HepG2 (cell line): ENCODE data around the gene MCAM. TPM values are rescaled to one million over a fixed set of nuclear protein-coding genes. Genes with fewer than 3 reads are reported as not detected.

ENCODE experiments used
- ATAC-seq: fragments of 200-7000 bp; cut with Tn5 transposase; 3 replicates; pipeline ENCODE4 v1.9.1; 2020; ENCODE audit warnings: mild to moderate bottlenecking, moderate library complexity
- BruUV-seq: library from RNA; stranded (reverse); fragments of 400-500 nt; replicated peaks from 2 replicates; lab custom pipeline; 2021; lab: Mats Ljungman, UMichigan
- CTCF ChIA-PET: fragments of 300-600 bp; formaldehyde crosslinking; extraction: SDS; loops from one replicate; lab custom pipeline; 2021; ENCODE audit warnings: low total read pairs, inconsistent platforms, low intra/inter-chr PET ratio; lab: Yijun Ruan, JAX
- POLR2A ChIA-PET: fragments of 350-600 bp; sonication (Branson Sonifier 250); formaldehyde crosslinking; loops from one replicate; lab custom pipeline; 2020; ENCODE audit warnings: antibody characterized with exemption, inconsistent platforms; lab: Yijun Ruan, JAX
- DNase-seq: peaks from one replicate; pipeline ENCODE4 v3.0.0-alpha.2; 2015; ENCODE audit warnings: low spot score
- FAIRE-seq: peaks from 3 replicates; lab custom pipeline; 2011; peaks lifted over from hg19 to GRCh38; lab: Jason Lieb, UNC
- H2AFZ ChIP-seq: one replicate; pipeline ENCODE4 v1.6.1; 2011; ENCODE audit warnings: low read length, inconsistent platforms
- H3K27ac ChIP-seq: fragments of 300-600 bp; 3 replicates; pipeline ENCODE4 v1.8.0; 2011; ENCODE audit warnings: mixed run types, mild to moderate bottlenecking, mixed read lengths, low read length, inconsistent platforms; ENCODE audit not compliant: insufficient read depth; ENCODE audit errors: extremely low read length
- H3K27me3 ChIP-seq, 2 experiments: fragments of 200-600 bp in 1 of 2; 2 replicates in 1 of 2; 3 replicates in 1 of 2; pipeline versions ENCODE4 v1.6.0 to v1.8.0; 2011; ENCODE audit warnings: low read length in 2 of 2, mild to moderate bottlenecking in 2 of 2, moderate library complexity in 2 of 2, inconsistent platforms in 1 of 2; ENCODE audit not compliant: insufficient read depth in 2 of 2, control insufficient read depth in 1 of 2
- H3K36me3 ChIP-seq, 2 experiments: fragments of 200-600 bp in 1 of 2; replicated peaks in 1 of 2; 2 replicates in 1 of 2; 3 replicates in 1 of 2; pipeline versions ENCODE4 v1.5.1 to v1.8.0; 2011; ENCODE audit warnings: low read length in 2 of 2, inconsistent platforms in 1 of 2; ENCODE audit not compliant: insufficient read depth in 2 of 2, control insufficient read depth in 1 of 2
- H3K4me1 ChIP-seq: 2 replicates; pipeline ENCODE4 v1.5.1; 2012; ENCODE audit warnings: low read length, inconsistent platforms; ENCODE audit not compliant: insufficient read depth
- H3K4me2 ChIP-seq: 2 replicates; pipeline ENCODE4 v1.6.0; 2011; ENCODE audit warnings: low read depth, low read length, inconsistent platforms
- H3K4me3 ChIP-seq, 3 experiments: fragments of 200-600 bp in 1 of 3; sonication (generic), shearing (Covaris generic) in 1 of 3; replicated peaks in 1 of 3; 2 replicates each; pipeline ENCODE4 v1.5.1; 2011 to 2016; ENCODE audit warnings: low read length in 3 of 3, inconsistent platforms in 2 of 3, low read depth in 2 of 3, mild to moderate bottlenecking in 2 of 3, control low read depth in 1 of 3, mixed read lengths in 1 of 3; ENCODE audit not compliant: insufficient read depth in 1 of 3
- H3K79me2 ChIP-seq: one replicate; pipeline ENCODE4 v1.6.1; 2011; ENCODE audit warnings: low read length, inconsistent platforms; ENCODE audit not compliant: insufficient read depth
- H3K9ac ChIP-seq: 2 replicates; pipeline ENCODE4 v1.6.0; 2011; ENCODE audit warnings: mild to moderate bottlenecking, low read depth, low read length, inconsistent platforms; ENCODE audit not compliant: insufficient read depth
- H3K9me3 ChIP-seq: 2 replicates; pipeline ENCODE4 v1.5.1; 2012; ENCODE audit warnings: mild to moderate bottlenecking, low read length
- H4K20me1 ChIP-seq: 2 replicates; pipeline ENCODE4 v1.6.0; 2011; ENCODE audit warnings: inconsistent platforms, mild to moderate bottlenecking, low read length, moderate library complexity; ENCODE audit not compliant: insufficient read depth
- KDM1A ChIP-seq: IDR thresholded peaks from 2 replicates; pipeline ENCODE4 v1.6.1; 2016; ENCODE audit warnings: missing compliant biosample characterization
- MAFK ChIP-seq, 2 experiments: IDR thresholded peaks in 1 of 2; conservative IDR thresholded peaks in 1 of 2; 2 replicates each; pipeline ENCODE4 v1.6.1; 2011; ENCODE audit warnings: improper control_type of control experiment in 2 of 2, low read length in 2 of 2
- NCOR1 ChIP-seq: fragments of 200-600 bp; sonication (generic); IDR thresholded peaks from 2 replicates; pipeline ENCODE4 v1.7.0; 2017; ENCODE audit warnings: antibody characterized with exemption, low read length, borderline replicate concordance
- TMF1 ChIP-seq: sonication (generic); formaldehyde crosslinking; IDR thresholded peaks from 2 replicates; pipeline ENCODE4 v1.8.1; 2022; ENCODE audit warnings: low read depth, missing genetic modification reagents
- YY1 ChIP-seq: IDR thresholded peaks from 2 replicates; pipeline ENCODE4 v1.6.1; 2011; ENCODE audit warnings: low read length, low read depth, moderate library complexity, mild to moderate bottlenecking; ENCODE audit not compliant: insufficient read depth, insufficient replicate concordance
- ZBTB20 ChIP-seq: sonication (generic); formaldehyde crosslinking; IDR thresholded peaks from 2 replicates; pipeline ENCODE4 v1.8.1; 2023; ENCODE audit warnings: missing genetic modification reagents, low read depth, mild to moderate bottlenecking, borderline replicate concordance
- ZNF232 ChIP-seq: sonication (generic); formaldehyde crosslinking; IDR thresholded peaks from 2 replicates; pipeline ENCODE4 v1.4.0; 2020; ENCODE audit warnings: missing genetic modification reagents, borderline replicate concordance
- ZNF7 ChIP-seq: IDR thresholded peaks from 2 replicates; pipeline ENCODE4 v1.6.1; 2016; ENCODE audit warnings: missing biosample characterization, missing genetic modification reagents
- WGBS: methylation state at CpG from one replicate; pipeline ENCODE4 v1.1.6; 2017; ENCODE audit warnings: low lambda C conversion rate; 5-methylcytosine and 5-hydroxymethylcytosine counted together
- in situ Hi-C: cut with HindIII; loops from 2 replicates; pipeline ENCODE4 v1.10.0; 2017; ENCODE audit warnings: low pct_unique_long_range_greater_than_20kb; ENCODE audit not compliant: extremely low pct_ligation_motif_present
- intact Hi-C: fragments of 100-400 bp; cut with micrococcal nuclease; formaldehyde crosslinking; loops from one replicate; pipeline ENCODE4 v1.10.0; 2022; ENCODE audit not compliant: unreplicated experiment
- polyA plus RNA-seq, 8 experiments: library from polyadenylated mRNA; depleted of rRNA in 3 of 8; stranded (reverse) in 7 of 8; unstranded in 1 of 8; fragments of >200 nt; fragmentation: Illumina TruSeq in 4 of 8; extraction: Trizol in 4 of 8; gene quantifications; 2 replicates each; pipeline versions ENCODE4 v1.2.1 to v1.2.3, GENCODE V29; 2011 to 2016; ENCODE audit warnings: low read depth in 4 of 8, missing spikeins in 1 of 8, mixed read lengths in 1 of 8; ENCODE audit not compliant: insufficient read depth in 1 of 8
- total RNA-seq, 5 experiments: library from RNA; depleted of rRNA; stranded (reverse); fragments of >200 nt; fragmentation: Illumina TruSeq; extraction: Trizol; gene quantifications; 2 replicates each; pipeline ENCODE4 v1.2.3, GENCODE V29; 2016; ENCODE audit warnings: low read depth in 1 of 5

The MCAM gene
- total and polyA plus RNA-seq, 2 of the 13 experiments (the other 11 are each of a cell fraction or from before 2014, with no cell fraction given): 12.1 to 15.2 TPM

DNA sequence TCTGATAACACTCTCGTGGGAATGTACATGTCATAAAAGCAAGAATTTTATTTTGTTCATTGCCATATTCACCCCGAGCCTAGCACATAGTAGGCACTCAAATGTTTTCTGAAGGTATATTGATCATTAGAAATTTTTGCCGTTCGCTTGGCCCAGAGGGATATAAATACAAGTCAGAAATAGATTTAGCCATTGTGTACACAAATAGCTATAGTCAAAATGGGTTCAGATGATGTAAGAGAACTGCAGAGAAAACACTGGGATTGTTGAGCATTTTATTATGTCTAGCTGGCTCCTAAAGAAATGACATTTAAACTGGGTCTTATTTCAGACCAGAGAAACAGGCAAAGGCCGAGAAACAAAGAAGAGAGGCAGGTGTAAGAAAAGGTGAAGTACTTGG, 49.3 kb downstream of the MCAM start:
- WGBS: 84% methylated on average over 5 of the region's 5 CpGs
- no peaks in the 10 kb centered on the region for H3K27me3 ChIP-seq
- no peaks in the 10 kb centered on the region for H3K4me1 ChIP-seq
- TF ChIP-seq ZBTB20 (CRISPR knock-in tag) (no peak), NCOR1 (no peak), KDM1A (no peak)
- ATAC-seq: no peak
- BruUV-seq: no TSS peak
- no peak overlapping the region for H2AFZ ChIP-seq
- in situ Hi-C loops: no loop called here
- H3K79me2 ChIP-seq: no peaks in the 10 kb centered on the region
- no peak overlapping the region for H3K4me2 ChIP-seq
- ChIA-PET CTCF (no interaction called here), POLR2A (no interaction called here)
- H3K36me3 ChIP-seq: no peaks in the 10 kb centered on the region; a peak in 2 of 5 replicates
- intact Hi-C loops: no loop called here
- H3K9me3 ChIP-seq: no peaks in the 10 kb centered on the region
- no peak overlapping the region for H3K9ac ChIP-seq
- H4K20me1 ChIP-seq: no peaks in the 10 kb centered on the region
- H3K4me3 ChIP-seq: no peak overlapping the region
- no peak for FAIRE-seq
- no peak for DNase-seq
- H3K27ac ChIP-seq: no peak overlapping the region

DNA sequence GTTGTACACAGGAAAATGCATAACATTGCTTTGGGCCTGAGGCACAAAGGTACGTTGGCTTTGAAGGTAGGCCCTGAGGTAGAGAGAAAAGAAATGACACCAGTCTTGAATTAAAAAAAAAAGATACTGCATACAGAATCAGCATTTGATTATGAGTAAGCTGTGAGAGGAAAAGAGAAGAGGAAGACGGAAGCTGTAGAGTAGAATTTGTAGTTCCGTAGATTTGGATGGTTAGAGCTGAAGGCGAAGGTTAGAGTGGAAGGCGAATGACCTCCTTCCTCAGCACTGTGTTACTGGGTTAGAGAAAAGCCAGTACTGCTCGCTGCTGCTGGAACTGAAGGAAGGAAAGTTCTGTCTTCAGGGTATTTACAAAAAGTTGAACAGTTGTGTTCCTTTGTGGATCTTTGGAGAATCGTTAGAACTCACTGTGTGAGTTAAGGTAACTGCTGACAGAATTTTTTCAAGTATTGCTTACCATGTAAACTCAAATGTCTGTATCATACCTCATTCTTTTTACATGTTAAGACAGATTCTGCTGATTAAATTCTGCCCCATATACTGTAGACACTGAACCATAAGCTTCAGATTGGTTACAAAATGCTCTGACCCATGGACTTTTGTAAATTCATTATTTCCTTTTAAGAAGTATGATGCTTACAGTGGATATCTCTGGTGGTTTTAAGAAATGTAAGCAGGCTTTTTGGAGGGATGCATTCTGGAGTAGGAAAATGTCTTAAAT, 50.2 kb downstream of the MCAM start:
- Histone ChIP-seq H3K9me3 (no peaks in the 10 kb centered on the region), H3K36me3 (no peaks in the 10 kb centered on the region), H3K27ac (no peak overlapping the region), H3K4me3 (no peak overlapping the region), H3K79me2 (no peaks in the 10 kb centered on the region), H3K9ac (no peak overlapping the region), H2AFZ (no peak overlapping the region), H3K4me2 (no peak overlapping the region), H3K27me3 (no peaks in the 10 kb centered on the region), H3K4me1 (no peaks in the 10 kb centered on the region), H4K20me1 (no peaks in the 10 kb centered on the region)
- POLR2A ChIA-PET: no interaction called here
- CTCF ChIA-PET: no interaction called here
- ATAC-seq: no peak
- 95% methylated on average over 7 of the region's 7 CpGs for WGBS
- DNase-seq: no peak
- in situ Hi-C loops (no loop called here), intact Hi-C loops (no loop called here)
- BruUV-seq: no TSS peak
- FAIRE-seq: no peak
- no peak for TF ChIP-seq ZNF232 (CRISPR knock-in tag)
- no peak for TF ChIP-seq YY1
- no peak for TF ChIP-seq ZNF7
- TF ChIP-seq TMF1 (CRISPR knock-in tag): no peak
- TF ChIP-seq MAFK (conservative IDR thresholded peaks at IDR 0.05 in 1 of 2, IDR thresholded peaks at IDR 0.05 in 1 of 2; ENCODE audit: low read length in 2 of 2): no peak
